Nephron progenitor cell (in vitro differentiated cells): Measurements from ENCODE around the gene FAM221A.
A peak's percentile ranks its signal among the peaks of the same experiment; 100 is the strongest.

ENCODE experiments used
- DNase-seq: peaks from one replicate; pipeline ENCODE4 v3.0.0; 2021
- H3K27ac Mint-ChIP-seq: 2 replicates; pipeline ENCODE4 v1.8.0; 2021; ENCODE audit warnings: mild to moderate bottlenecking, moderate library complexity, mixed read lengths
- H3K27me3 Mint-ChIP-seq: 2 replicates; pipeline ENCODE4 v1.8.0; 2021; ENCODE audit warnings: mild to moderate bottlenecking, low read depth, mixed read lengths; ENCODE audit not compliant: poor library complexity
- H3K36me3 Mint-ChIP-seq: 2 replicates; pipeline ENCODE4 v1.8.0; 2021; ENCODE audit warnings: low read depth, mixed read lengths
- H3K4me1 Mint-ChIP-seq: 2 replicates; pipeline ENCODE4 v1.8.0; 2021; ENCODE audit warnings: mixed read lengths
- H3K4me3 Mint-ChIP-seq: 2 replicates; pipeline ENCODE4 v1.8.0; 2021; ENCODE audit warnings: mild to moderate bottlenecking, moderate library complexity, mixed read lengths
- H3K9me3 Mint-ChIP-seq: 2 replicates; pipeline ENCODE4 v1.8.0; 2021; ENCODE audit warnings: mild to moderate bottlenecking, moderate library complexity, mixed read lengths
- CTCF ChIP-seq: fragments of 200-600 bp; sonication (generic); IDR thresholded peaks from 2 replicates; pipeline ENCODE4 v1.5.0; 2021; ENCODE audit warnings: antibody characterized with exemption

The FAM221A gene

GRCh38 chr7:23679898-23680413 lies at the start of gene FAM221A:
Gene FAM221A, plus strand, starts transcription at chr7:23680199. Its CDS starts 20 bp downstream, at chr7:23680219.
- H3K36me3 Mint-ChIP-seq = peaks cover 4% of the 10 kb centered on the region
- peak within 1 kb of the TSS; percentile 90 for H3K4me3 Mint-ChIP-seq
- peak; percentile 58 for TF ChIP-seq CTCF
- H3K9me3 Mint-ChIP-seq = peaks cover 28% of the 10 kb centered on the region
- H3K27me3 Mint-ChIP-seq = peaks cover 13% of the 10 kb centered on the region
- peak; percentile 84 for DNase-seq
- H3K27ac Mint-ChIP-seq = no peak within 1 kb of the TSS
- H3K4me1 Mint-ChIP-seq = peaks cover 5% of the 10 kb centered on the region

- Mint-ChIP-seq H3K9me3 (peaks cover 15% of the 10 kb centered on the region), H3K4me3 (no peak overlapping the region), H3K36me3 (peaks cover 28% of the 10 kb centered on the region), H3K27me3 (no peaks in the 10 kb centered on the region), H3K4me1 (peaks cover 3% of the 10 kb centered on the region), H3K27ac (peak overlapping the region; percentile 59)
- no peak for TF ChIP-seq CTCF
- DNase-seq = no peak
Observed at GRCh38 chr7:23633417-23633816, 46.6 kb upstream of the FAM221A start.

GRCh38 chr7:23645822-23646221 lies 34.2 kb upstream of the FAM221A start:
- Mint-ChIP-seq H3K36me3 (peaks cover 7% of the 10 kb centered on the region), H3K27ac (no peak overlapping the region), H3K4me1 (no peaks in the 10 kb centered on the region), H3K9me3 (peaks cover 7% of the 10 kb centered on the region), H3K4me3 (no peak overlapping the region), H3K27me3 (no peaks in the 10 kb centered on the region)
- no peak for DNase-seq
- no peak for TF ChIP-seq CTCF

- no peak for DNase-seq
- Mint-ChIP-seq H3K36me3 (peaks cover 6% of the 10 kb centered on the region), H3K4me1 (no peaks in the 10 kb centered on the region), H3K4me3 (no peak overlapping the region), H3K27me3 (no peaks in the 10 kb centered on the region), H3K27ac (no peak overlapping the region), H3K9me3 (peaks cover 52% of the 10 kb centered on the region)
- TF ChIP-seq CTCF = no peak
Observed at GRCh38 chr7:23653942-23654341, 26.1 kb upstream of the FAM221A start.

- peaks cover 6% of the 10 kb centered on the region for H3K36me3 Mint-ChIP-seq
- DNase-seq = peak; percentile 14
- H3K4me1 Mint-ChIP-seq = no peaks in the 10 kb centered on the region
- H3K27ac Mint-ChIP-seq = no peak overlapping the region
- H3K4me3 Mint-ChIP-seq = no peak overlapping the region
- H3K9me3 Mint-ChIP-seq = peaks cover 55% of the 10 kb centered on the region
- no peaks in the 10 kb centered on the region for H3K27me3 Mint-ChIP-seq
- TF ChIP-seq CTCF = peak; percentile 18
Observed at GRCh38 chr7:23654508-23654907, 25.5 kb upstream of the FAM221A start.

GRCh38 chr7:23655433-23655832 lies 24.6 kb upstream of the FAM221A start:
- H3K27ac Mint-ChIP-seq = no peak overlapping the region
- H3K9me3 Mint-ChIP-seq = peaks cover 58% of the 10 kb centered on the region
- H3K27me3 Mint-ChIP-seq = no peaks in the 10 kb centered on the region
- no peaks in the 10 kb centered on the region for H3K4me1 Mint-ChIP-seq
- TF ChIP-seq CTCF = no peak
- H3K4me3 Mint-ChIP-seq = no peak overlapping the region
- H3K36me3 Mint-ChIP-seq = peaks cover 6% of the 10 kb centered on the region
- DNase-seq = no peak
